Measurements from ENCODE around the gene ZNF836. TPM values are rescaled to one million over a fixed set of nuclear protein-coding genes. Genes with fewer than 3 reads are reported as not detected.

Gene ZNF836
- total and polyA plus RNA-seq, 2 of the 13 experiments (the other 11 are each of a cell fraction or from before 2014, with no cell fraction given), result 1.6 to 5.3 TPM

DNA sequence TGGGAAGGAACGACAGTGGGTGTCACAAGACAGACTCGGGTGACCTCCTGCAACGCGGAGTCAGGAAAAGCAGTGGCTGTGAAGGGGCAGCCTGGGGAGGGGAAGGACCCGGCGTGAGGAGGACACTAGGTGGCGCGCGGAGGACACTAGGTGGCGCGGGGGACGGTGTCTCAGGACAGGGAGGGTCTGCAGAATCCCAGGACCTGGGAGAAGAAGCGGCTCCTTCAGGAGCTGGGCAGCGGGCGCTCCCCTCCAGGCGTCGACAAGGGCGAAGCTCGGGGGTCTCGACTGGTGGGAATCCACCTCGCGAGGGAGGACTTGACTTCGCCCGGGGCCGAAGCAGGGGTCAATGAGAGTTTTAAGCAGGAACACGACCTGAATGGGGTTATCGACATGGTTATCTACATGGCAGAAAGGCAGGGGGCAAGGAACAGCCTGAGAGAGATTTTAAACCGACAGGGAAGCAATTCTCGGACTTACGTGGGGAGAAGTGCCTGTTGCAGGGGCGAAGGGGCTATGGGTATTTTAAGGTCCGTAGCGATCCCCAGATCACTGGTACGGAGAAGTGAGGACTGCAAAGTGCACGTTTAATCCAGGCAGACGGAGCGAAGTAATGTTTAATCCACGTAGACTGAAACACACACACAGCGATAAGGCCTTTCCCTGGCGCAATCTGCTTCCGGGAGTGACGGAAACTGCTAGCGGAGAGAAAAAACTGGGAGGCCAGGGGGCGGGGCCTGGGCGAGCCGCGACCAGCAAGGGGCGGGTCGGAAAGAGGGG, 32.0 kb downstream of the ZNF836 start, which contains the start of gene ZNF616 (continued):
- TF ChIP-seq ZNF672 (CRISPR knock-in tag; IDR thresholded peaks at IDR 0.05), result no peak
- no peak for TF ChIP-seq HDAC2 (CRISPR knock-in tag; IDR thresholded peaks at IDR 0.05)
- TF ChIP-seq ZNF354B (CRISPR knock-in tag; IDR thresholded peaks at IDR 0.05), result no peak
- TF ChIP-seq ZNF33A (CRISPR knock-in tag; IDR thresholded peaks at IDR 0.05; ENCODE audit: borderline replicate concordance), result 0 out of 2 replicates have a peak, but pooled peaks have one; percentile 31
- peak; percentile 20; the same call in 1 of the 2 replicates for TF ChIP-seq ZBTB25 (CRISPR knock-in tag; IDR thresholded peaks at IDR 0.05)
- peak; percentile 57; the same call in 1 of the 2 replicates for TF ChIP-seq ZNF343 (CRISPR knock-in tag; IDR thresholded peaks at IDR 0.05)
- TF ChIP-seq ZNF180 (CRISPR knock-in tag; IDR thresholded peaks at IDR 0.05; ENCODE audit: borderline replicate concordance, low read depth), result no peak
- TF ChIP-seq TMF1 (CRISPR knock-in tag; IDR thresholded peaks at IDR 0.05; ENCODE audit: low read depth), result no peak
- TF ChIP-seq THAP7 (CRISPR knock-in tag; IDR thresholded peaks at IDR 0.05), result no peak
- TF ChIP-seq SMYD3 (CRISPR knock-in tag; IDR thresholded peaks at IDR 0.05), result no peak
- no peak for TF ChIP-seq TEAD2 (CRISPR knock-in tag; IDR thresholded peaks at IDR 0.05)
- no peak for TF ChIP-seq ARID2 (CRISPR knock-in tag; IDR thresholded peaks at IDR 0.05; ENCODE audit: borderline replicate concordance)
- TF ChIP-seq FIP1L1 (IDR thresholded peaks at IDR 0.05; ENCODE audit: borderline replicate concordance, insufficient read depth, low read depth, low read length), result no peak
- peak; percentile 86 for TF ChIP-seq ZNF556 (CRISPR knock-in tag; IDR thresholded peaks at IDR 0.05; ENCODE audit: borderline replicate concordance)
- TF ChIP-seq ZNF567 (CRISPR knock-in tag; IDR thresholded peaks at IDR 0.05; ENCODE audit: borderline replicate concordance), result no peak
- no peak for TF ChIP-seq RFXAP (CRISPR knock-in tag; IDR thresholded peaks at IDR 0.05; ENCODE audit: borderline replicate concordance)
- TF ChIP-seq SIX1 (CRISPR knock-in tag; IDR thresholded peaks at IDR 0.05; ENCODE audit: borderline replicate concordance), result no peak
- no peak for TF ChIP-seq ZNF816 (CRISPR knock-in tag; IDR thresholded peaks at IDR 0.05; ENCODE audit: borderline replicate concordance)
- no peak for TF ChIP-seq FOSL1 (CRISPR knock-in tag; IDR thresholded peaks at IDR 0.05; ENCODE audit: borderline replicate concordance)
- no peak for TF ChIP-seq HNRNPH1 (optimal IDR thresholded peaks at IDR 0.05; ENCODE audit: low read depth, low read length)
- TF ChIP-seq AKNA (CRISPR knock-in tag; IDR thresholded peaks at IDR 0.05; ENCODE audit: borderline replicate concordance), result no peak
- TF ChIP-seq GMEB2 (CRISPR knock-in tag; IDR thresholded peaks at IDR 0.05; ENCODE audit: low read depth), result no peak

All from HepG2 (cell line).